Fibroblast of lung (primary cell): Measurements from ENCODE around the gene ITPK1. TPM values are rescaled to one million over a fixed set of nuclear protein-coding genes. Genes with fewer than 3 reads are reported as not detected.

Experiments
- DNase-seq, 2 donors: peaks; one replicate each; pipeline versions ENCODE4 v3.0.0 to v3.0.0-alpha.2; 2010; ENCODE audit warnings: low read depth in 2 of 2
- H2AFZ ChIP-seq: 2 replicates; pipeline ENCODE4 v1.5.1; 2012; ENCODE audit warnings: low read length, control low read depth, inconsistent platforms
- H3K27ac ChIP-seq: 2 replicates; pipeline ENCODE4 v1.5.1; 2011; ENCODE audit warnings: low read length, control low read depth; ENCODE audit not compliant: insufficient read depth
- H3K27me3 ChIP-seq: 2 replicates; pipeline ENCODE4 v1.5.1; 2011; ENCODE audit warnings: mild to moderate bottlenecking, low read length; ENCODE audit not compliant: control insufficient read depth, insufficient read depth
- H3K36me3 ChIP-seq: 2 replicates; pipeline ENCODE4 v1.5.1; 2011; ENCODE audit warnings: low read length; ENCODE audit not compliant: control insufficient read depth, insufficient read depth
- H3K4me1 ChIP-seq: 2 replicates; pipeline ENCODE4 v1.5.1; 2011; ENCODE audit warnings: low read length; ENCODE audit not compliant: control insufficient read depth, insufficient read depth; ENCODE audit errors: extremely low read depth
- H3K4me2 ChIP-seq: 2 replicates; pipeline ENCODE4 v1.5.1; 2011; ENCODE audit warnings: low read length, control low read depth; ENCODE audit not compliant: insufficient read depth; ENCODE audit errors: extremely low read depth
- H3K4me3 ChIP-seq, 4 experiments: fragments of 200-600 bp in 1 of 4; sonication (generic) in 1 of 4; replicated peaks in 1 of 4; 2 replicates each; pipeline ENCODE4 v1.5.1; 2011 to 2016; ENCODE audit warnings: low read length in 4 of 4, low read depth in 3 of 4, mild to moderate bottlenecking in 3 of 4, control low read depth in 2 of 4, inconsistent platforms in 1 of 4, mixed read lengths in 1 of 4; ENCODE audit not compliant: insufficient read depth in 1 of 4; ENCODE audit errors: control extremely low read depth in 1 of 4
- H3K79me2 ChIP-seq: 2 replicates; pipeline ENCODE4 v1.5.1; 2012; ENCODE audit warnings: mild to moderate bottlenecking, low read length, inconsistent platforms; ENCODE audit not compliant: control insufficient read depth, insufficient read depth
- H3K9ac ChIP-seq: 2 replicates; pipeline ENCODE4 v1.5.1; 2011; ENCODE audit warnings: mild to moderate bottlenecking, low read length, control low read depth; ENCODE audit not compliant: insufficient read depth
- H3K9me3 ChIP-seq: 2 replicates; pipeline ENCODE4 v1.5.1; 2012; ENCODE audit warnings: low read depth, low read length; ENCODE audit not compliant: control insufficient read depth, insufficient read depth
- H4K20me1 ChIP-seq: 2 replicates; pipeline ENCODE4 v1.5.1; 2011; ENCODE audit warnings: low read length; ENCODE audit not compliant: control insufficient read depth, insufficient read depth; ENCODE audit errors: extremely low read depth
- CTCF ChIP-seq, 2 donors: IDR thresholded peaks in 1 of 2; conservative IDR thresholded peaks in 1 of 2; 1 replicate in 1 of 2; 2 replicates in 1 of 2; pipeline ENCODE4 v1.5.1; 2011 to 2012; ENCODE audit warnings: low read length in 2 of 2, control low read depth in 1 of 2, inconsistent platforms in 1 of 2, low read depth in 1 of 2, mild to moderate bottlenecking in 1 of 2
- EZH2 ChIP-seq: IDR thresholded peaks from 2 replicates; pipeline ENCODE4 v1.5.1; 2012; ENCODE audit warnings: low read length, control low read depth, mild to moderate bottlenecking; ENCODE audit errors: missing control alignments
- polyA plus RNA-seq, 2 donors: library from polyadenylated mRNA; depleted of rRNA in 1 of 2; stranded (reverse) in 1 of 2; unstranded in 1 of 2; fragments of >200 nt; gene quantifications; 2 replicates each; pipeline ENCODE4 v1.2.1, GENCODE V29; 2011 to 2012; ENCODE audit warnings: missing spikeins in 1 of 2
- total RNA-seq: library from RNA; depleted of rRNA; stranded (reverse); fragments of >200 nt; gene quantifications from 2 replicates; pipeline ENCODE4 v1.2.1, GENCODE V29; 2014

Gene ITPK1
- total and polyA plus RNA-seq, 2 donors (not counting 1 experiment from before 2014, with no cell fraction given) = 9.2 to 23.1 TPM

- no peak overlapping the region for H2AFZ ChIP-seq
- H3K4me2 ChIP-seq = no peak overlapping the region
- no peak overlapping the region for H3K4me3 ChIP-seq
- H3K9me3 ChIP-seq = no peaks in the 10 kb centered on the region
- no peak overlapping the region for H3K9ac ChIP-seq
- H4K20me1 ChIP-seq = no peaks in the 10 kb centered on the region
- no peaks in the 10 kb centered on the region for H3K4me1 ChIP-seq
- no peaks in the 10 kb centered on the region for H3K36me3 ChIP-seq
- H3K27me3 ChIP-seq = no peaks in the 10 kb centered on the region
- no peaks in the 10 kb centered on the region for H3K79me2 ChIP-seq
- no peak overlapping the region for H3K27ac ChIP-seq
- TF ChIP-seq EZH2 (no peak), CTCF (conservative IDR thresholded peaks at IDR 0.05 in 1 of 2, IDR thresholded peaks at IDR 0.05 in 1 of 2; ENCODE audit: low read depth in 1 of 2, low read length in 2 of 2) (no peak)
- DNase-seq = no peak
Measured at GRCh38 chr14:92939699-92940098, 176.0 kb downstream of the ITPK1 start.

- Histone ChIP-seq H3K9ac (no peak overlapping the region), H3K4me3 (no peak overlapping the region), H3K4me1 (no peaks in the 10 kb centered on the region), H3K79me2 (no peaks in the 10 kb centered on the region), H3K27ac (no peak overlapping the region), H2AFZ (no peak overlapping the region), H4K20me1 (no peaks in the 10 kb centered on the region), H3K36me3 (no peaks in the 10 kb centered on the region), H3K4me2 (no peak overlapping the region), H3K27me3 (no peaks in the 10 kb centered on the region), H3K9me3 (no peaks in the 10 kb centered on the region)
- DNase-seq = no peak
- TF ChIP-seq CTCF (conservative IDR thresholded peaks at IDR 0.05 in 1 of 2, IDR thresholded peaks at IDR 0.05 in 1 of 2; ENCODE audit: low read depth in 1 of 2, low read length in 2 of 2) (no peak), EZH2 (no peak)
Measured at GRCh38 chr14:92938890-92939671, 176.6 kb downstream of the ITPK1 start.

GRCh38 chr14:92938235-92938875 is 177.4 kb downstream of the ITPK1 start:
- no peak for DNase-seq
- no peak overlapping the region for H3K4me2 ChIP-seq
- TF ChIP-seq EZH2 (no peak), CTCF (conservative IDR thresholded peaks at IDR 0.05 in 1 of 2, IDR thresholded peaks at IDR 0.05 in 1 of 2; ENCODE audit: low read depth in 1 of 2, low read length in 2 of 2) (no peak)
- H3K36me3 ChIP-seq = no peaks in the 10 kb centered on the region
- no peak overlapping the region for H3K27ac ChIP-seq
- no peaks in the 10 kb centered on the region for H3K4me1 ChIP-seq
- no peak overlapping the region for H3K9ac ChIP-seq
- H3K27me3 ChIP-seq = no peaks in the 10 kb centered on the region
- no peaks in the 10 kb centered on the region for H4K20me1 ChIP-seq
- no peak overlapping the region for H3K4me3 ChIP-seq
- H3K79me2 ChIP-seq = no peaks in the 10 kb centered on the region
- no peak overlapping the region for H2AFZ ChIP-seq
- no peaks in the 10 kb centered on the region for H3K9me3 ChIP-seq
